Activated CD4-positive, alpha-beta T cell treated with anti-CD3 and anti-CD28 coated beads for 36 hours (primary cell): Measurements from ENCODE around the gene WFDC1. TPM values are rescaled to one million over a fixed set of nuclear protein-coding genes. Genes with fewer than 3 reads are reported as not detected.

Experiments
- ATAC-seq: fragments of 200-7000 bp; cut with Tn5 transposase; one replicate; pipeline ENCODE4 v1.10.0; 2021; ENCODE audit warnings: mild to moderate bottlenecking, moderate library complexity
- CTCF ChIA-PET: fragments of 350-600 bp; sonication (Branson Sonifier 250); formaldehyde crosslinking; loops from one replicate; lab custom pipeline; 2021; ENCODE audit warnings: antibody characterized with exemption; lab: Charles Lee
- POLR2A ChIA-PET: fragments of 350-600 bp; sonication (Branson Sonifier 250); formaldehyde crosslinking; loops from one replicate; lab custom pipeline; 2021; ENCODE audit warnings: antibody characterized with exemption, inconsistent platforms; lab: Charles Lee
- DNase-seq: peaks from one replicate; pipeline ENCODE4 v3.0.0-alpha.2; 2020
- H3K27ac Mint-ChIP-seq: one replicate; pipeline ENCODE4 v1.8.0; 2021; ENCODE audit warnings: mixed read lengths
- H3K27me3 Mint-ChIP-seq: one replicate; pipeline ENCODE4 v1.8.0; 2021; ENCODE audit warnings: mixed read lengths
- H3K36me3 Mint-ChIP-seq: one replicate; pipeline ENCODE4 v1.8.0; 2021; ENCODE audit warnings: low read depth, mixed read lengths
- H3K4me1 Mint-ChIP-seq: one replicate; pipeline ENCODE4 v1.8.0; 2021; ENCODE audit warnings: mixed read lengths
- H3K4me3 Mint-ChIP-seq: one replicate; pipeline ENCODE4 v1.8.0; 2021; ENCODE audit warnings: mild to moderate bottlenecking, moderate library complexity, mixed read lengths
- H3K9me3 Mint-ChIP-seq: one replicate; pipeline ENCODE4 v1.8.0; 2021; ENCODE audit warnings: low read depth, mixed read lengths
- intact Hi-C, 2 experiments: fragments of 100-400 bp; cut with DNase I in 1 of 2; cut with micrococcal nuclease in 1 of 2; formaldehyde crosslinking; loops; one replicate each; pipeline versions ENCODE4 v1.14.2 to v1.15.1; 2022 to 2024; cut with DNase I, micrococcal nuclease
- total RNA-seq, 2 experiments: library from RNA; stranded (reverse); gene quantifications; one replicate each; pipeline ENCODE4 v1.2.3, GENCODE V29; 2021

WFDC1 gene
- total RNA-seq, 2 experiments from 2014 or later: not detected

DNA sequence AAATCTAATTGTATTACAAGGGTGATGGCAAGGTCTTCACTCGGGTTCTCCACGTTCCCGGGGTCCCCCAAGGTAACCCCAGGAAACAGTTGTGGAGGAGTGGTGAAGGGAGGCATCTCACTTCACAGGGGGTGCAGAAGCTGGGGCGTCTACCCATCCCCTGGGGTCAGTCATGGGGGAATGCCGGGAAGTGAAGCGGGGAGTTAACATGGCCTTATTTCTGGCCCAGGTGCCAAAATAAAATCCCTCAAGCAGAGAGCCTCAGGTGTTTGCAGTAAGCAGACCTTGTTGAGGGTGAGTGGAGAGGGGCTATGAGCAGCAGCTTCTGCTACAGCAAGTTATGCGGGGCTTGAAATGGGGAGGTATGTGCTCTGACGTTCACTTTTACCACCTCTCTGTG, 64.6 kb downstream of the WFDC1 start:
- Mint-ChIP-seq H3K36me3 (no peaks in the 10 kb centered on the region), H3K4me1 (peaks cover 28% of the 10 kb centered on the region), H3K27ac (no peak overlapping the region), H3K4me3 (no peak overlapping the region), H3K9me3 (no peaks in the 10 kb centered on the region), H3K27me3 (peaks cover 2% of the 10 kb centered on the region)
- POLR2A ChIA-PET: no interaction called here
- DNase-seq (no peak), ATAC-seq (no peak)
- CTCF ChIA-PET: interaction anchor here (0.6 to 0.8 kb wide), 5 partner anchors 76 to 367 kb away, joined by 3 read pairs; no protein-coding TSS in a partner anchor
- intact Hi-C loops: no loop called here

DNA sequence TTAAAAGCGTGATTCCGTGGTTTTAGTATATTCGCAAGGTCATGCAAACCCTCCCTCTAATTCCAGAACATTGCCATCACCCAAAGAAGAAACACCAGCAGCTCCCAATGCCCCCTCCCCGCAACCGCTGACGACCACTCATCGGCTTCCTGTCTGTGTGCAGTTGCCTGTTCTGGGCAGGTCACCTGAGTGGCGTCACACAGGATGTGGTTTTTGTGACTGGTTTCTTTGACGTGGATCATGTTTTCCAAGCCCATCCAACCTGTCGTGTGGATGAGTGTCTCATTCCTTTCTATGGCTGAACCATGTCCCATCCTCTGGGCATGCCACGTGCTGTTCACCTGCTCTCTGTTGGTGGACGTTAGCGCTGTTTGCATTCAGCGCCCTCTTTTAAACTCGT, 65.5 kb downstream of the WFDC1 start:
- H3K36me3 Mint-ChIP-seq: no peaks in the 10 kb centered on the region
- H3K4me3 Mint-ChIP-seq: no peak overlapping the region
- H3K27me3 Mint-ChIP-seq: peaks cover 2% of the 10 kb centered on the region

DNA sequence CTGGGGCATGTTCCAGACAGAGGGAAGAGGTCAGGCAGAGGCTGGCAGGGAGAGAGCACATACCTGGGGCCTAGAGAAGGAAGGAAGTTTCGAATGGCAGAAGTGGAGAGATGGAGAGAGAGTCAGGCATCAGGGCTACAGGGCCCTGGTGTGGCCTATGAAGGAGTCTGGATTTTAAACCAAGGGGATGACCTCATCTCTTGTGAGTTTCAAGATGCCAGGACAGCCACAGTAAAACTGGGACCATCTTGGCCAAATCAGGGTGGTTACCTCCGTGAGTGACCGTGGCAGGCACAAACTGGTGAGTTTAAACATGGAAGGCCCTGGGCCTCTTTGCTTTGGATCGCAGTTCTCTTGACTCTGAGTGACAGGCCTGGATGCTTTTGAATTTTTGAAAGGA, 66.1 kb downstream of the WFDC1 start:
- Mint-ChIP-seq H3K27me3 (peaks cover 2% of the 10 kb centered on the region), H3K27ac (peak overlapping the region; percentile 66), H3K36me3 (no peaks in the 10 kb centered on the region), H3K9me3 (no peaks in the 10 kb centered on the region), H3K4me3 (no peak overlapping the region), H3K4me1 (peaks cover 28% of the 10 kb centered on the region)
- CTCF ChIA-PET: no interaction called here
- peak; percentile 17 for ATAC-seq
- DNase-seq: no peak
- POLR2A ChIA-PET: no interaction called here
- intact Hi-C loops: no loop called here

More for the DNA sequence above, 65.5 kb downstream of the WFDC1 start:
- ATAC-seq: peak; percentile 86
- peak overlapping the region; percentile 66 for H3K27ac Mint-ChIP-seq
- peak; percentile 81 for DNase-seq
- POLR2A ChIA-PET: no interaction called here
- intact Hi-C loops: no loop called here
- no peaks in the 10 kb centered on the region for H3K9me3 Mint-ChIP-seq
- H3K4me1 Mint-ChIP-seq: peaks cover 28% of the 10 kb centered on the region
- CTCF ChIA-PET: interaction anchor here (0.6 kb wide), 1 partner anchor 1583 kb away, joined by 3 read pairs; no protein-coding TSS in a partner anchor

DNA sequence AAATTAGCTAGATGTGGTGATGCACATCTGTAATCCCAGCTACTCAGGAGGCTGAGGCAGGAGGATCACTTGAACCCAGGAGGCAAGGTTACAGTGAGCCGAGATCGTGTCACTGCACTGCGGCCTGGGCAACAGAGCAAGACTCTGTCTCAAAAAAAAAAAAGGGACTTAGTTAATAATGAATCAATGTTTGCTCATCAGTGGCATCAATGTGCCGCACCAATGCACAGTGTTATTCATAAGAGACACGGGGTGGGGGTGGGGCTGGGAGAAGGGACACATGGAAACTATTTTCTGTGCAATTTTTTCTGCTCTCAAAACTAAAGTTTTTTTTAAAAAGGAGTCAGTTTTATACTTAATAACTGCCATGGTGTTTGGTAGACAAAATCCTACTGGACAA, 66.9 kb downstream of the WFDC1 start:
- no peak overlapping the region for H3K4me3 Mint-ChIP-seq
- CTCF ChIA-PET: no interaction called here
- no peaks in the 10 kb centered on the region for H3K36me3 Mint-ChIP-seq
- no peaks in the 10 kb centered on the region for H3K9me3 Mint-ChIP-seq
- intact Hi-C loops: no loop called here
- H3K27me3 Mint-ChIP-seq: peaks cover 5% of the 10 kb centered on the region
- H3K27ac Mint-ChIP-seq: no peak overlapping the region
- ATAC-seq (no peak), DNase-seq (no peak)
- POLR2A ChIA-PET: no interaction called here
- peaks cover 28% of the 10 kb centered on the region for H3K4me1 Mint-ChIP-seq

DNA sequence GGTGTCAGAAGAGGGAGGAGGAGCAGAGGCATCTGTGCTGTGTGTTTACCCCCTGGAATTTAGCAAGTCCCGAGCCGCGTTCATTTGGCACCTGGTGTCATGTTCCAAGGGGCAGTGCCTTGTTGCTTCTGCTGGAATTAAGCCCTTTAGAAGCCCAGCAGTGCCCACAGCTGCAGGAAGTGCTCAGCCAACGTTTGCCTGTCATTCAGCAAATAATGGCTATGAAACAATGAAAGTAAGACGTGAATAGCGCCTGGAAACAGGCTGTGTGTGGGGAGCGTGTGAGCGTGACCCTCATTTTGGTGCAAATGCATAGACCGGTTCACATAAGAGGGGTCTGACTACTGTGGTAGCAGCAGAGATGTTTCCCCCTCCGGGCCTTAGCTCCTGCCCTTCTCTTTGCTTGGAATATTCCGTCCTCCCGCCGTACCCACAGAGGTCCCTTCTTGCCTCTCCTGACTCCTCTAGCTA, 67.8 kb downstream of the WFDC1 start:
- Mint-ChIP-seq H3K4me3 (no peak overlapping the region), H3K27ac (no peak overlapping the region), H3K4me1 (peaks cover 26% of the 10 kb centered on the region), H3K9me3 (no peaks in the 10 kb centered on the region), H3K27me3 (peaks cover 14% of the 10 kb centered on the region), H3K36me3 (no peaks in the 10 kb centered on the region)
- DNase-seq (no peak), ATAC-seq (no peak)
- ChIA-PET POLR2A (interaction anchor here (0.6 kb wide), 1 partner anchor 132 kb away, joined by 3 read pairs; no protein-coding TSS in a partner anchor), CTCF (interaction anchor here (0.6 kb wide), 1 partner anchor 501 kb away, joined by 5 read pairs; no protein-coding TSS in a partner anchor)
- intact Hi-C loops: no loop called here

DNA sequence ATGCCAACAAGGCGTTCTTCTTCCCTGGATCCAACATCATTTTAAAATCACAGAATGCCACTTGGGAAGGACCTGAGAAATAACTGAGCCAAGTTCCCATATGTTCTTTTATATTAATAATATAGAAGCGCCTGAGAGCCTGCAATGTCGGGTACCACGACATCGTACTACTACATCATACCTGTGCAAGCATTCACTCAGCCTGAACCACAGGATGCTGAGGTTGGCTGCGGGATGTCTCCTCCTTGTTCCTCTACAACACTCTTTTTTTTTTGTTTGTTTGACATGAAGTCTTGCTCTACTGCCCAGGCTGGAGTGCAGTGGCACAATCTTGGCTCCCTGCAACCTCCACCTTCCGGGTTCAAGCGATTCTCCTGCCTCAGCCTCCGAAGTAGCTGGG, 71.5 kb downstream of the WFDC1 start:
- intact Hi-C loops: no loop called here
- peaks cover 36% of the 10 kb centered on the region for H3K27me3 Mint-ChIP-seq
- no peaks in the 10 kb centered on the region for H3K36me3 Mint-ChIP-seq
- CTCF ChIA-PET: interaction anchor here (0.7 kb wide), 1 partner anchor 89 kb away, joined by 3 read pairs; no protein-coding TSS in a partner anchor
- no peaks in the 10 kb centered on the region for H3K9me3 Mint-ChIP-seq
- no peak overlapping the region for H3K27ac Mint-ChIP-seq
- H3K4me1 Mint-ChIP-seq: peaks cover 1% of the 10 kb centered on the region
- POLR2A ChIA-PET: no interaction called here
- DNase-seq (no peak), ATAC-seq (no peak)
- H3K4me3 Mint-ChIP-seq: no peak overlapping the region

DNA sequence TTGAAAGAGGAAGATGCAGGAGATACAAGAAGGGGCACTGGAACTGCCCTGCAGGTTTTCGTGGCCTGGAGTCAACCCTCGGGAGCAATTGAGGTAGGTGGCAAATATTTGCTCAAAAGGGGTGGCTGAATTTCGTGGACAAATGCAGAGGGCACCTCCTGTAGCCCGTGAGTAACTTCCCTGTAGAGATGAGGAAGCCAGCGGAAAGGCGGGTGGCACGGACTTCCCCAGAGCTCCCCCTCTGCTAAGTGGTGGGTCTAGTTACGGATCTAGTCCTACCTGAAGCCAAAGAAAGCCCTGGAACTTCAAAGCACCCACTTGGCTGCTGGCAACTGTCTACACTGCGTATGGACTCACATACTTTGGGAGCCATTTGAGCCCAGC, 72.6 kb downstream of the WFDC1 start:
- Mint-ChIP-seq H3K4me1 (peaks cover 1% of the 10 kb centered on the region), H3K27me3 (peaks cover 42% of the 10 kb centered on the region), H3K36me3 (no peaks in the 10 kb centered on the region), H3K27ac (no peak overlapping the region), H3K4me3 (no peak overlapping the region), H3K9me3 (no peaks in the 10 kb centered on the region)
- ATAC-seq (no peak), DNase-seq (no peak)
- intact Hi-C loops: no loop called here
- ChIA-PET CTCF (no interaction called here), POLR2A (no interaction called here)

DNA sequence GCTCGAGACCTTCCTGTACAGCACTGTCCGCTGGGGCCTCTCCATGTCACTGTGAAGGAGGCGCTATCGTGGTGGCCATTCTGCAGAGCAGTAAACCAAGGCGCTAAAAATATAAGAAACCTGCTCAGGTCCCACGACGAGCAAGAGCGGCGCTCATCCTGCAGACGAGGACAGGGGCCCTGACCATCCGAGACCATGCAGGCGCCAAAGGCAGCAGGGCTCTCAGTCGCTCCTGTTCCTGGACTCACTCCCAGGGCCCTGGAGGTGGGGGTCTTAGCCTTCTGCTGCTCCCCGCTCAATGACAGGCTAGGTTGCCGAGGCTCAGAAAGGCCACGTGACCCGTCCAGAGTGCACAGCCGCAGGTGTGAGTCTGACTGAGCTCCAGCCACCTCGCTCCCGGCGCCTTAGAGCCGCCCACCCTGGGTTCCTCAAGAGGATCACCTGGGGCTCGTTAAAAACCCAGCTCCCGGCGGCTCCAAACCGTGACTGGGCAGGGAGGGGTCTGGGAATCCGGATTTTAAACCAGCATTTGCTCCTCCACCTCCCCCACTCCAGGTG, 73.2 kb downstream of the WFDC1 start:
- ChIA-PET POLR2A (no interaction called here), CTCF (no interaction called here)
- no peaks in the 10 kb centered on the region for H3K9me3 Mint-ChIP-seq
- H3K27ac Mint-ChIP-seq: no peak overlapping the region
- no peak for DNase-seq
- H3K4me1 Mint-ChIP-seq: peaks cover 1% of the 10 kb centered on the region
- no peak for ATAC-seq
- no peaks in the 10 kb centered on the region for H3K36me3 Mint-ChIP-seq
- no peak overlapping the region for H3K4me3 Mint-ChIP-seq
- intact Hi-C loops: no loop called here
- peaks cover 42% of the 10 kb centered on the region for H3K27me3 Mint-ChIP-seq

DNA sequence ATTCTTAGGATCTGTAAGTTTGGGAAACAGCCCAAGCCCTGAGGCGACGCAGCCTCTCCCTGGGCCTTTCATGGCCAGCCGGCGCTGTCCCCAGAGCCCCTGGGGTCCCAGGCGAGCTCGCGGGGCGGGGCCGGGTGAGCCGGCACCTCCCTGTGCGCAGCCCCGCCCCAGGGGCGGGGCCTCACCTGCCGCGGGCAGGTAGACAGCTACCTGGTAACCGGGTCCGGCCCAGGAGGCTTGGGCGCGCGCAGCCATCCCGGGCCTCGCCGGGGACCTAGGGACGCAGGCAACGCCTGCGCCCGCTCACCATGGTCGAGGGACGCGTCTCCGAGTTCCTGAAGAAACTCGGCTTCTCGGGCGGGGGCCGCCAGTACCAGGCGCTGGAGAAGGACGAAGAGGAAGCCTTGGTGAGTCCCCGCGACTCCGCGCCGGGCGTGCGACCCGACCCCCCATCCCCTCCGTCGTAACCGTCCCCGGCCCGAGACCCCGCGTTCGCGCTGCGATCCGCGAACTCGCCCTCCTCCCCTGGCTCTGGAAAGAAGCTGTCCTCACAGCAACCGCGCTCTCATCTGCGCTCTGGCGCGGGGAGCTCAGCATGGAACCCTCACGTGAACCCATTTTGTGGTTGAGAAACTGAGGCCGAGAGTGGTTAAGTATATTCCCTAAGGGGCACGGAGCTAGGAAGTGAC, 73.8 kb downstream of the WFDC1 start, which contains the start of gene ATP2C2:
Gene ATP2C2, plus strand, starts transcription at position 231 of the 689 bp plus-strand sequence. Its CDS starts 78 bp downstream, at position 309.
- ATAC-seq: no peak
- DNase-seq: no peak
- POLR2A ChIA-PET: no interaction called here
- no peaks in the 10 kb centered on the region for H3K36me3 Mint-ChIP-seq
- H3K27ac Mint-ChIP-seq: no peak within 1 kb of the TSS
- peaks cover 1% of the 10 kb centered on the region for H3K4me1 Mint-ChIP-seq
- intact Hi-C loops: no loop called here
- no peak within 1 kb of the TSS for H3K4me3 Mint-ChIP-seq
- CTCF ChIA-PET: interaction anchor here (1.4 kb wide), 1 partner anchor 115 kb away, joined by 6 read pairs; no protein-coding TSS in a partner anchor
- H3K27me3 Mint-ChIP-seq: peaks cover 43% of the 10 kb centered on the region
- no peaks in the 10 kb centered on the region for H3K9me3 Mint-ChIP-seq

DNA sequence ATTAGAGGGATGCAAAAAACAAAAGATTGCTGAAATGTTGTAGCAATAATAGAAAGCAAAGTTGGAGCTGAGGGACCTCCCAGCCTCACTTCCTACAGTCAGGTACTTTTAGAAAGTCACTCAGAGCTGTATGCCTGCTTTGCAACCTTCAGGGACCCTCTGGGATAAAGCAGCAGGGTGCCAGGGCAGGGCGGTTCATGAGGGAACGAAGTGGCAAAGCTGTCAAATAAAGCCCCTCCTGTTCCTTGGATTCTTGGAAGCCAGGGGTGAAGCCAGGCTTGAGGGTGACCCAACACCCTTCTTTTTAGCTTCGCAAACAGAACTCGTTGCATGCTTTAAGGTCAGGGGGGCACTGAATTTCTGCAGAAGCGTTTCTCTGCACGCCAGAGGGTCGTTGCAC, 74.4 kb downstream of the WFDC1 start:
- Mint-ChIP-seq H3K4me3 (no peak overlapping the region), H3K27me3 (peaks cover 43% of the 10 kb centered on the region), H3K27ac (no peak overlapping the region), H3K36me3 (no peaks in the 10 kb centered on the region), H3K9me3 (no peaks in the 10 kb centered on the region), H3K4me1 (peaks cover 1% of the 10 kb centered on the region)
- ChIA-PET CTCF (interaction anchor here (1.4 kb wide), 1 partner anchor 114 kb away, joined by 6 read pairs; no protein-coding TSS in a partner anchor), POLR2A (no interaction called here)
- intact Hi-C loops: no loop called here
- DNase-seq (no peak), ATAC-seq (no peak)

DNA sequence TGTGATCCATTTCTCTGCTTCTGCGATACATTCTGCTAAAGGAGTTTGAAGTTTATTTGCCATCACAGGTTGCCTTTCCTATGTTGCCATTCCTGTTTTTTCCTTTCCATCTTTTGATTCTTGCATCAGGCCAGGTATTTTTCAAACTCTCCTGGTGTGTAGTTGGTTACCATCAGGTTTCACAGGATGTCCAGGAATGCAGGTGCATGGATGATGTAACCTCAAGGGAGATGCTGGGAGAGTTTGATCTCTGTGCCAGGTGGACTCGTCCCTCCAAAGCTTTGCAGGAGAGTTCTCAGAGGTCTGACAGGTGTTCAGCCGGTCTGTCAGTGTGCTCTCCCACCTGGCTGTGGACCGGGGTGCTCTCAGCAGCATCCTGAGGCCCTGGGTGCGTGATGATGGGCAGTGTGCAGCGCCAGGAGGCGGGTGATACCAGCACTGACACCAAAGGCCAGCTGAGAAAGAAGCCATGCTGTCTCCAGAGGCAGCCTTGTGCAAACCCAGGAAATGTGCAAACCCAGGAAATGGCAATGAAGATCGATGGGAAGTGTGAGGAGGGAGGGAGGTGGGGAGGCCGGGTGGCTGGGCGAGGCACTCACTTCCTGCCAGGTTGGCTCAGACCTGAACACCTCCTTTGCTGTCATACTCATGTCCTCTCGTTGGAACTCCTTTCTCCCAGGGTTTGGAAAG, 75.4 kb downstream of the WFDC1 start:
- Mint-ChIP-seq H3K4me3 (no peak overlapping the region), H3K27me3 (peaks cover 45% of the 10 kb centered on the region)

More for the DNA sequence above, 75.4 kb downstream of the WFDC1 start:
- DNase-seq: no peak
- Mint-ChIP-seq H3K4me1 (peaks cover 1% of the 10 kb centered on the region), H3K27ac (no peak overlapping the region), H3K9me3 (no peaks in the 10 kb centered on the region), H3K36me3 (no peaks in the 10 kb centered on the region)
- ATAC-seq: no peak
- ChIA-PET CTCF (interaction anchor here (1.4 kb wide), 1 partner anchor 113 kb away, joined by 6 read pairs; no protein-coding TSS in a partner anchor), POLR2A (no interaction called here)
- intact Hi-C loops: no loop called here
